GM23338 (cell line): ENCODE measurements around the gene CTU1. TPM values are rescaled to one million over a fixed set of nuclear protein-coding genes. Genes with fewer than 3 reads are reported as not detected.

Experiments used
- ATAC-seq: fragments of 200-7000 bp; cut with Tn5 transposase; 3 replicates; pipeline ENCODE4 v1.9.1; 2020
- DNase-seq: peaks from one replicate; pipeline ENCODE4 v3.0.0-alpha.2; 2015; ENCODE audit warnings: low spot score
- H2AFZ ChIP-seq: fragments of 200-600 bp; sonication (generic); 2 replicates; pipeline ENCODE4 v1.8.0; 2016; ENCODE audit warnings: antibody characterized with exemption, mild to moderate bottlenecking, moderate library complexity
- H3F3A ChIP-seq: fragments of 200-600 bp; sonication (generic); replicated peaks from 2 replicates; pipeline ENCODE4 v1.8.0; 2017; ENCODE audit warnings: antibody characterized with exemption, mixed run types, low read depth
- H3K27ac ChIP-seq: fragments of 200-600 bp; sonication (generic); 2 replicates; pipeline ENCODE4 v1.6.1; 2016; ENCODE audit warnings: low read depth
- H3K27me3 ChIP-seq: fragments of 200-600 bp; sonication (generic); 2 replicates; pipeline ENCODE4 v1.8.0; 2016; ENCODE audit warnings: mild to moderate bottlenecking, mixed run types, moderate library complexity; ENCODE audit not compliant: insufficient read depth
- H3K36me3 ChIP-seq: fragments of 200-600 bp; sonication (generic); 2 replicates; pipeline ENCODE4 v1.8.0; 2016; ENCODE audit warnings: mild to moderate bottlenecking; ENCODE audit not compliant: insufficient read depth
- H3K4me1 ChIP-seq: fragments of 200-600 bp; sonication (generic); 2 replicates; pipeline ENCODE4 v1.8.0; 2016; ENCODE audit warnings: mild to moderate bottlenecking, moderate library complexity; ENCODE audit not compliant: insufficient read depth
- H3K4me2 ChIP-seq: fragments of 200-600 bp; sonication (generic); 2 replicates; pipeline ENCODE4 v1.7.1; 2017; ENCODE audit warnings: mixed run types
- H3K4me3 ChIP-seq: fragments of 200-600 bp; sonication (generic); 2 replicates; pipeline ENCODE4 v1.6.1; 2016; ENCODE audit warnings: mixed run types
- H3K79me2 ChIP-seq: fragments of 200-600 bp; sonication (generic); replicated peaks from 2 replicates; pipeline ENCODE4 v1.8.0; 2017; ENCODE audit warnings: mild to moderate bottlenecking; ENCODE audit not compliant: insufficient read depth
- H3K9me2 ChIP-seq: fragments of 200-600 bp; sonication (generic); 2 replicates; pipeline ENCODE4 v1.8.0; 2017; ENCODE audit not compliant: insufficient read depth
- H4K20me1 ChIP-seq: fragments of 200-600 bp; sonication (generic); replicated peaks from 2 replicates; pipeline ENCODE4 v1.8.0; 2017; ENCODE audit warnings: mild to moderate bottlenecking; ENCODE audit not compliant: insufficient read depth
- H3K27ac Mint-ChIP-seq: 2 replicates; pipeline ENCODE4 v1.8.0; 2020; ENCODE audit warnings: inconsistent platforms, mild to moderate bottlenecking, moderate library complexity, mixed read lengths
- H3K27me3 Mint-ChIP-seq: 3 replicates; pipeline ENCODE4 v1.8.0; 2022; ENCODE audit warnings: low read depth, mild to moderate bottlenecking, moderate library complexity, mixed read lengths, inconsistent platforms; ENCODE audit not compliant: insufficient read depth, poor library complexity
- H3K36me3 Mint-ChIP-seq: 3 replicates; pipeline ENCODE4 v1.8.0; 2021; ENCODE audit warnings: low read depth, mild to moderate bottlenecking, inconsistent platforms, moderate library complexity, mixed read lengths
- H3K4me1 Mint-ChIP-seq: 3 replicates; pipeline ENCODE4 v1.8.0; 2020; ENCODE audit warnings: mild to moderate bottlenecking, inconsistent platforms, mixed read lengths
- H3K4me3 Mint-ChIP-seq: 3 replicates; pipeline ENCODE4 v1.8.0; 2021; ENCODE audit warnings: moderate library complexity, mild to moderate bottlenecking, inconsistent platforms, mixed read lengths
- H3K9me3 Mint-ChIP-seq: 3 replicates; pipeline ENCODE4 v1.8.0; 2020; ENCODE audit warnings: moderate library complexity, mild to moderate bottlenecking, inconsistent platforms, mixed read lengths
- CREB1 ChIP-seq: fragments of 250-450 bp; sonication (Bioruptor Pico); IDR thresholded peaks from 2 replicates; pipeline ENCODE4 v1.5.0; 2020; ENCODE audit warnings: low read depth, mild to moderate bottlenecking, moderate library complexity
- CTCF ChIP-seq, 2 experiments: fragments of 200-600 bp in 1 of 2; sonication (generic) in 1 of 2; conservative IDR thresholded peaks; 2 replicates each; pipeline versions ENCODE4 v1.5.1 to v1.6.1; 2016 to 2017; ENCODE audit warnings: antibody characterized with exemption in 2 of 2, low read depth in 2 of 2, mild to moderate bottlenecking in 2 of 2, moderate library complexity in 1 of 2
- EZH2 ChIP-seq: fragments of 200-600 bp; sonication (generic); IDR thresholded peaks from one replicate; pipeline ENCODE4 v1.8.0; 2017; ENCODE audit warnings: antibody characterized with exemption, mild to moderate bottlenecking, low read depth; ENCODE audit not compliant: unreplicated experiment
- EZH2phosphoT487 ChIP-seq: fragments of 200-600 bp; sonication (generic); IDR thresholded peaks from one replicate; pipeline ENCODE4 v1.8.1; 2018; ENCODE audit warnings: antibody characterized with exemption; ENCODE audit not compliant: unreplicated experiment
- JUNB ChIP-seq: IDR thresholded peaks from one replicate; pipeline ENCODE4 v1.6.1; 2016; ENCODE audit warnings: antibody characterized with exemption; ENCODE audit not compliant: unreplicated experiment
- NANOG ChIP-seq: IDR thresholded peaks from 2 replicates; pipeline ENCODE4 v1.6.1; 2016; ENCODE audit warnings: antibody characterized with exemption, borderline replicate concordance
- POLR2AphosphoS5 ChIP-seq: IDR thresholded peaks from 2 replicates; pipeline ENCODE4 v1.6.1; 2016; ENCODE audit warnings: antibody characterized with exemption, low read depth
- REST ChIP-seq: IDR thresholded peaks from one replicate; pipeline ENCODE4 v1.6.1; 2018; ENCODE audit warnings: antibody characterized with exemption; ENCODE audit not compliant: unreplicated experiment
- STAT1 ChIP-seq: IDR thresholded peaks from one replicate; pipeline ENCODE4 v1.6.1; 2016; ENCODE audit warnings: antibody characterized with exemption; ENCODE audit not compliant: unreplicated experiment
- ZNF114 ChIP-seq: fragments of 250-450 bp; sonication (Bioruptor Pico); IDR thresholded peaks from 2 replicates; pipeline ENCODE4 v1.5.0; 2020; ENCODE audit warnings: mild to moderate bottlenecking, moderate library complexity
- ZNF331 ChIP-seq: fragments of 250-450 bp; sonication (Bioruptor Pico); IDR thresholded peaks from 2 replicates; pipeline ENCODE4 v1.5.0; 2020; ENCODE audit warnings: low read depth, mild to moderate bottlenecking, moderate library complexity
- ZNF462 ChIP-seq: fragments of 250-450 bp; sonication (Bioruptor Pico); IDR thresholded peaks from 2 replicates; pipeline ENCODE4 v1.5.0; 2020; ENCODE audit warnings: mild to moderate bottlenecking, moderate library complexity
- polyA plus RNA-seq: library from polyadenylated mRNA; unstranded; fragments of >200 nt; fragmentation: Nextera tagmentation; extraction: Ambion mirVana; gene quantifications from 2 replicates; pipeline ENCODE4 v1.2.1, GENCODE V29; 2016
- total RNA-seq: library from RNA; depleted of rRNA; stranded (reverse); fragments of >200 nt; shearing (Covaris generic); gene quantifications from 2 replicates; pipeline ENCODE4 v1.2.3, GENCODE V29; 2014
- TF ChIP-seq, protein P1 (sequence below): IDR thresholded peaks from 2 replicates; pipeline ENCODE4 v1.6.1; 2016; ENCODE audit warnings: antibody characterized with exemption

The CTU1 gene
- total and polyA plus RNA-seq, 2 experiments from 2014 or later = 3.7 to 18.8 TPM

- H4K20me1 ChIP-seq = no peaks in the 10 kb centered on the region
- H3K4me1 ChIP-seq = no peaks in the 10 kb centered on the region
- no peak overlapping the region for H3K4me2 ChIP-seq
- TF ChIP-seq EZH2phosphoT487 (no peak), REST (no peak), CREB1 (no peak), ZNF114 (CRISPR knock-in tag) (no peak), ZNF462 (CRISPR knock-in tag) (no peak), CTCF (conservative IDR thresholded peaks at IDR 0.05; ENCODE audit: low read depth in 2 of 2) (no peak), NANOG (no peak), EZH2 (no peak), POLR2AphosphoS5 (no peak), ZNF331 (no peak), JUNB (no peak), STAT1 (no peak)
- TF ChIP-seq, protein P1, sequence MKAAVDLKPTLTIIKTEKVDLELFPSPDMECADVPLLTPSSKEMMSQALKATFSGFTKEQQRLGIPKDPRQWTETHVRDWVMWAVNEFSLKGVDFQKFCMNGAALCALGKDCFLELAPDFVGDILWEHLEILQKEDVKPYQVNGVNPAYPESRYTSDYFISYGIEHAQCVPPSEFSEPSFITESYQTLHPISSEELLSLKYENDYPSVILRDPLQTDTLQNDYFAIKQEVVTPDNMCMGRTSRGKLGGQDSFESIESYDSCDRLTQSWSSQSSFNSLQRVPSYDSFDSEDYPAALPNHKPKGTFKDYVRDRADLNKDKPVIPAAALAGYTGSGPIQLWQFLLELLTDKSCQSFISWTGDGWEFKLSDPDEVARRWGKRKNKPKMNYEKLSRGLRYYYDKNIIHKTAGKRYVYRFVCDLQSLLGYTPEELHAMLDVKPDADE = no peak
- DNase-seq (no peak), ATAC-seq (no peak)
- no peaks in the 10 kb centered on the region for H3F3A ChIP-seq
- no peaks in the 10 kb centered on the region for H3K9me2 ChIP-seq
- H3K9me3 Mint-ChIP-seq = no peaks in the 10 kb centered on the region
- peaks cover 17% of the 10 kb centered on the region for H3K27me3 Mint-ChIP-seq
- H3K27me3 ChIP-seq = no peaks in the 10 kb centered on the region
- H3K4me1 Mint-ChIP-seq = no peaks in the 10 kb centered on the region
- H3K36me3 Mint-ChIP-seq = no peaks in the 10 kb centered on the region
- H3K79me2 ChIP-seq = no peaks in the 10 kb centered on the region
- no peak overlapping the region for H3K27ac ChIP-seq
- H3K27ac Mint-ChIP-seq = no peak overlapping the region
- no peak overlapping the region for H3K4me3 ChIP-seq
- H3K4me3 Mint-ChIP-seq = no peak overlapping the region
- no peaks in the 10 kb centered on the region for H3K36me3 ChIP-seq
- H2AFZ ChIP-seq = no peak overlapping the region
These were observed 21.5 kb upstream of the CTU1 start for GRCh38 chr19:51129716-51130115.
